ENCODE measurements around the gene ANKRD28.
"Not testable (repeated sequence)": the region's sequence is repeated elsewhere in the genome, so short reads cannot be mapped to it uniquely, and the experiment has no call there.

- TF ChIP-seq, protein P1, sequence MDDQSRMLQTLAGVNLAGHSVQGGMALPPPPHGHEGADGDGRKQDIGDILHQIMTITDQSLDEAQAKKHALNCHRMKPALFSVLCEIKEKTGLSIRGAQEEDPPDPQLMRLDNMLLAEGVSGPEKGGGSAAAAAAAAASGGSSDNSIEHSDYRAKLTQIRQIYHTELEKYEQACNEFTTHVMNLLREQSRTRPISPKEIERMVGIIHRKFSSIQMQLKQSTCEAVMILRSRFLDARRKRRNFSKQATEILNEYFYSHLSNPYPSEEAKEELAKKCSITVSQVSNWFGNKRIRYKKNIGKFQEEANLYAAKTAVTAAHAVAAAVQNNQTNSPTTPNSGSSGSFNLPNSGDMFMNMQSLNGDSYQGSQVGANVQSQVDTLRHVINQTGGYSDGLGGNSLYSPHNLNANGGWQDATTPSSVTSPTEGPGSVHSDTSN (IDR thresholded peaks at IDR 0.05), result not testable (repeated sequence)
- not testable (repeated sequence) for TF ChIP-seq CTCF (IDR thresholded peaks at IDR 0.05)
Observed at GRCh38 chr3:15745896-15746295, 51.9 kb downstream of the ANKRD28 start.

Data from SK-N-SH (cell line).